ENCODE measurements around the gene TRPM3.

The TRPM3 gene

GRCh38 chr9:71121275-71122021 is at the start of gene TRPM3:
Gene TRPM3, minus strand, starts transcription at chr9:71121621. Its CDS starts 267 bp downstream, at chr9:71121354.
- DNase-seq (ENCODE audit: extremely low read depth, low read depth): no peak
- no peak for TF ChIP-seq CTCF (IDR thresholded peaks at IDR 0.05; ENCODE audit: low read depth, low read length)

GRCh38 chr9:71168418-71168817 is 47.0 kb upstream of the TRPM3 start:
- DNase-seq (ENCODE audit: extremely low read depth, low read depth): no peak
- TF ChIP-seq CTCF (IDR thresholded peaks at IDR 0.05; ENCODE audit: low read depth, low read length): no peak

GRCh38 chr9:71162126-71162525 is 40.7 kb upstream of the TRPM3 start:
- DNase-seq (ENCODE audit: extremely low read depth, low read depth): no peak
- TF ChIP-seq CTCF (IDR thresholded peaks at IDR 0.05; ENCODE audit: low read depth, low read length): no peak

- TF ChIP-seq CTCF (IDR thresholded peaks at IDR 0.05; ENCODE audit: low read depth, low read length): no peak
- no peak for DNase-seq (ENCODE audit: extremely low read depth, low read depth)
Observed at GRCh38 chr9:71157731-71158130, 36.3 kb upstream of the TRPM3 start.

- DNase-seq (ENCODE audit: extremely low read depth, low read depth): no peak
- no peak for TF ChIP-seq CTCF (IDR thresholded peaks at IDR 0.05; ENCODE audit: low read depth, low read length)
Observed at GRCh38 chr9:71147368-71147767, 25.9 kb upstream of the TRPM3 start.

- DNase-seq (ENCODE audit: extremely low read depth, low read depth): no peak
- no peak for TF ChIP-seq CTCF (IDR thresholded peaks at IDR 0.05; ENCODE audit: low read depth, low read length)
Observed at GRCh38 chr9:71146511-71146910, 25.1 kb upstream of the TRPM3 start.

GRCh38 chr9:71145179-71145578 is 23.8 kb upstream of the TRPM3 start:
- no peak for TF ChIP-seq CTCF (IDR thresholded peaks at IDR 0.05; ENCODE audit: low read depth, low read length)
- no peak for DNase-seq (ENCODE audit: extremely low read depth, low read depth)
